GM19043 (cell line): Measurements from ENCODE around the gene LRRC39.
A peak's percentile ranks its signal among the peaks of the same experiment; 100 is the strongest.

Experiments
- ATAC-seq: cut with Tn5 transposase; IDR thresholded peaks from one replicate; pipeline ENCODE4 v1.9.1; 2021; ENCODE audit warnings: low read depth; ENCODE audit not compliant: unreplicated experiment

LRRC39 gene

GRCh38 chr1:100151679-100152078 is 26.4 kb downstream of the LRRC39 start:
- ATAC-seq = no peak

DNA sequence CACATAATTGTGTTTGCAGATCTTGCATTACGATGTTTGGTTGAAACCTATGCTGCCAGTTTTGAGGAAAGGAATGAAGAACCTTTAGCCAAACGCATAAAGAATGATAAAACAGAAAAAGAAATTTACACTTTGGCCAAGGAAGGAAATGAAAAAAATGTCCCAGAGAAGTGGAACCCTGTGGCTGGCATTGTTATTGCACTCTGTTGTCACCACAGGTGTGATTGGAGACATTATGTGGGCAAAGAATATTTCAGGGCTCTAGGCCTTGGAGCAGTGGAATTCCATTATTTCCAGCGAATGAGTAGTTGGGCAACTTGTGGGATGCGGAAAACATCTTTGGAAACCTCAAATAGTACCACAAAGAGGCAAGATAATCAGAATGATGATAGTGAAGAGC is 30.2 kb downstream of the LRRC39 start:
- ATAC-seq = no peak

- no peak for ATAC-seq
Observed at GRCh38 chr1:100146958-100147357, 31.1 kb downstream of the LRRC39 start.

GRCh38 chr1:100145116-100145515 is 32.9 kb downstream of the LRRC39 start:
- ATAC-seq = no peak

- ATAC-seq = no peak
Observed at GRCh38 chr1:100142343-100142742, 35.7 kb downstream of the LRRC39 start.

DNA sequence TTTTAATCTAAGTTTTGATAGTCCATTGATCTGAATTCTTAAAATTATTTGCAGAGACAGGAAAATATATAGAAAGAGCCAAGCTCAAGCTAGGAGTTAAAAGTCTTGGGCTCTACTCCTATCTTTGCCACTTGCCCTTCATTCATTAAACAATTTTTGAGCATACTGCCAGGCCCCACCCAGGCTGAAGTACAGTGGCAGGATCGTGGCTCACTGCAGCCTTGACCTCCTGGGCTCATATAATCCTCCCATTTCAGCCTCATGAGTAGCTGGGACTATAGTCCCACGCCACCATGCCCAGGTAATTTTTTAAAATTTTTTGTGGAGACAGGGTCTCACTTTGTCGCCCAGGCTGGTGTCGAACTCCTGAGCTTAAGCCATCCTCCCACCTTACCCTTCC is 36.9 kb downstream of the LRRC39 start:
- no peak for ATAC-seq

DNA sequence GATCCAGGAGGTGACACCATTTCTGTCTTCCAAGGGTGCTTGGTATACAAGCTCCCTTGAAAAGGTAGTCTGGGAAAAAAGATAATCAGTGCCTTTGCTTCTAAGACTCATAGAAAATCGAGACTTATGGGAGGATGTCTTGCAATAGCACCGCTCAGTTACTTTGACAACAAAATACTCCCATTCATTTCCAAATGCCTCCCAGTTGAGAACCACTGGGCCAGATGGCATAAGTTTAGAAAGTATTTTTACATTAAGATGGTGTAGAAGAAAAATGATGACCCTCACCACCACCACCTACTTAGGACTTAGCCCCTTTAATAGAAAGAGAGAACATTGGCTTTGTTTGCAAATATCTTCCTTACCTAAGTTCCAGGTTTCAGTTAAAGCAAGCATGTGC is 40.5 kb downstream of the LRRC39 start:
- ATAC-seq = no peak

DNA sequence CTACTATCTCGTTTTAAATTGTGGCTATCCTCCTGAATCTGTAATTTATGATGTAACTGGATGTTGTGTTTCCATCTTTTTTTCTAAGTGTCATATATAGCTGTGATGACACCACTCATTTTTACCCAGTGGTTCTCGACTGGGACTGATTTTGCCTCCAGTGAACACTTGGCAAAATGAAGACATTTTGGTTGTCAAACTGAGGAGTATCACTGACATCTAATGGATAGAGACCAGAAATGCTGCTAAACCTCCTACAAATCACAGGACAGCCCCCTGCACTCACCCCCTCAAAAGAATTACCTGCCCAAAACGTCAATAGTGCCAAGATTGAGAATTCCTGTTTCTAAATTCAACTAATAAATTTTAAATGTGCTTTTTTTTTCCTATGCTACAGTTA is 43.2 kb downstream of the LRRC39 start:
- ATAC-seq = no peak

GRCh38 chr1:100132566-100133477 is 45.2 kb downstream of the LRRC39 start, which contains the start of the genes SASS6 and TRMT13:
TSS of gene SASS6 (minus strand) at chr1:100132930. CDS start at chr1:100132814, 116 bp downstream.
TSS of gene TRMT13 (plus strand) at chr1:100133163. CDS start at chr1:100133169, 6 bp downstream.
- ATAC-seq = peak; percentile 85

DNA sequence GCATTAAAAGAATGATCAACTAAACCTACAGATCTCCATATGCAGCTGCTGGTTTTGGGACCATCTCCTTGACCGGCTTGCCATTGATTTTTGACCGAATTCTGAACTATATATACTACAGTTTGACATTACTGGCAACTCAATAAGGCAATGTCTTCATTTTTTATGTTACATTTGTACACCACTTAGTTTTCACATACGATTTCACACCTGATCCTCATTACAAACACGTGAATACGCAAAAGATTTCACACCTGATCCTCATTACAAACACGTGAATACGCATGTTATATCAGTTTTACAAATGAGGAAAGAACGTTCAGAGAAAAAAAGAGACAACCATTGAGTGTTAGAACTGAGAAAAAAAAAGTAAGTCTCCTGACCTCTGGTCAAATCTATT is 46.4 kb downstream of the LRRC39 start:
- ATAC-seq = no peak

DNA sequence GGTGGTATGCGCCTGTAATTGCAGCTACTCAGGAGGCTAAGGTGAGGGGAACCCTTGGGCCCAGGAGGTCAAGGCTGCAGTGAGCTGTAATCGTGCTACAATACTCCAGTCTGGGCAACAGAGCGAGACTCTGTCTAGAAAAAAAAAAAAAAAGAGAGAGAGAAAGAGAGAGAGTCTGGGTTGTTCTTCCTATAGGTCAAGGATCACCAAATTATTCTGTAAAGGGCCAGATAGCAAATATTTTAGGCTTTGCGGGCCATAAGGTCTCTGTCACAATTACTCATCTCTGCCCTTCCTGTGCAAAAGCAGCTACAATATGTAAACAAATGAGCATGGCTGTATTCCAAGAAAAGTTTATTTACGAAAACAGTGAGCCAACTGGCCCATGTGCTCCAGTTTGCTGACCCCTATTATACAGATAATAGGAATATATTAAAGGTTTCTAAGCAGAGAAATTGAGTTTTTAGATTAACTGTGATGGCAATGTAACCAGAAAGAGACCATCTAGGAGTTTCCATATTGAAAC is 47.4 kb downstream of the LRRC39 start:
- no peak for ATAC-seq

DNA sequence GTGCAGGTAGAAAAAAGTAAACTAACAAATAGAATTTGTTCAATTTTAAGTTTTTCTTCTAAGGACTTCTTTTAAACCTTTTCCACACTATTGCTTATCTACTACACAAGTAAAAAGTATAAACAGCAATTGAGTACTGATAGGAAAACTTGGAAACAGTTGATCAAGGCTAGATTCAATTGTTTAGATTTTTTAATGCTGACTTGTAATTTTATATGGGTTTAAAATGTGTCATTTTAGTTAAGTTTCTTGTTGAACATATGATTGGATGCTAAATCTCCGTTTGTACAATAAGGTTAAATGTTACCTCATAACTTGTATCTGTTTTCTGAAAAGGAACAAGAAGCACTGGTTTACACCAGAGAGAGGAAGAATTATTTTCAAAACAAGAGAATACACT is 50.8 kb downstream of the LRRC39 start:
- ATAC-seq = no peak

GRCh38 chr1:100122177-100122576 is 55.9 kb downstream of the LRRC39 start:
- no peak for ATAC-seq

- ATAC-seq = no peak
Observed at GRCh38 chr1:100115524-100115923, 62.5 kb downstream of the LRRC39 start.

DNA sequence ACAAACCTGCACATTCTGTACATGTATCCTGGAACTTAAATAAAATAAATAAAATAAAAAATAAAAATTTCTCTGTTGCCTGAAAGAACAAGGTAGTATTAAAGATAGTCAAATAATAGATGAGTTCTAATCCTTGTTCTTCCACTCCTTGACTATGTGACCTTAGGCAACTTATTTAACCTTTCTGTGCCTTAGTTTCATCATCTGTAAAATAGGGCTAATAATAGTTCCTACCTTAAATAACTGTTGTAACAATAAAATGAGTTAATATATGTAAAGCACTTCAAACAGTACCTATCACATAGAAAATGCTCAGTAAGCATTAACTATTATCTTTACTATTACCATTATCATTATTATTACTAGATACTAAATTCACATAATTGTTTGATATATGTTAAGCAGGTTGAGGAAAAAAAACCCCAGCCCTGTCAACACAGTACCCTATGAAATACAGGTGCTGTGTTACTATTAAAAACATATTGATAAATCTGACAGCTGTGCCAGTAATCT is 68.4 kb downstream of the LRRC39 start:
- ATAC-seq = no peak

DNA sequence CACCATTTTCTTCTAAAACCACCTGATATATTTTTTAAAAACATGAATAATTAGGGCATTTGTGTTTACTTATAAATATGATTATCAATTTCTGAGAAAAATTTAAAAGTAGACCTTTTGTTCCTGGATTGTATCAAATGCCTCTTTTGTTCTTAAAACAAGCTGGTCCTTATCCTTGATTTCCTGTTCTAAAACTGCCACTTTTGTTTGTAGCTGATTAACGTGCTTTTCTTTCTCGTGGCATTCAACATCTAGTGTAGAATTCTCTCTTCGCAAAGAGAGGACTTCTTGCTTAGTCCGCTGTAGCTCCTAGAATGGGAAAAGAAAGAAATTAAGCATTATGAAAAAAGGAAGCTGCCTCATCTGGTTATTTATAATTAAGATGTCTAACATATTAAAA is 70.4 kb downstream of the LRRC39 start:
- ATAC-seq = no peak

DNA sequence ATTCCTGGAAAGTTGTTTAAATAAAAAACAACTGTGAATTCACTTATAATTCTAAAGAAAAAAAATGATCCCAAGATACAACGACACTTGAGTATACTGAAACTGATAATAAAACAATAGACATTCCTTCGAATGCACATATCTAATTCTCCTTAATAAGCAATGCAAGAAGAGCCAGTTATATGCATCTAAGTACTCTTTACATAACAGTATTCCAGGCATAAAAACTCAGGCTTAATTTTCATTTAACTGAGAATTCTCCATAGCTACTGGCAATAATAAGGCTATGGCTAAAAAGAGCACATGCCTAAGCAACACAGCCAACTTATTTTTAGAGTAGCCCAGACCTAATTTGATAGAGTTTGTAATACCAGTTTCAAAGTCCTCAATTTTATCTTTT is 76.5 kb downstream of the LRRC39 start:
- no peak for ATAC-seq

DNA sequence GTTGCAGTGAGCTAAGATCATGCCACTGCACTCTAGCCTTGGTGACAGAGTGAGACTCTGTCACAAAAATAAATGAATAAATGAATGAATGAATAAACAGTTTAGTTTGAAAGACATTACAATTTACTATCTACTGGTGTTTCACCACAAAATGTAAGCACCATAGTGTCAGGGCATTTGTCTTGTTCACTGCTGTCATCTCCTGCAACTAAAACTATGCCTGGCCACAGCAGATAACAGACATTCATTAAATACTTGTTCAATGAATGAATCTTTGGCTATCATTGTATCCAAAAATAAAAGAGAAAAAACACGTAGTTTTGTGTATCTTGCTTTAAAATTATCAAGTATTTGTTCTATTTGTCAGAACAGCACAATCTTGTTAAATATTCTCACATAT is 77.9 kb downstream of the LRRC39 start:
- ATAC-seq = no peak
